GM19372 (cell line): ENCODE measurements around the gene MEA1.
A peak's percentile ranks its signal among the peaks of the same experiment; 100 is the strongest.
"Not testable (repeated sequence)": the region's sequence is repeated elsewhere in the genome, so short reads cannot be mapped to it uniquely, and the experiment has no call there.

ENCODE experiments used
- ATAC-seq: cut with Tn5 transposase; IDR thresholded peaks from one replicate; pipeline ENCODE4 v1.9.1; 2021; ENCODE audit warnings: mild to moderate bottlenecking, low read depth, moderate library complexity; ENCODE audit not compliant: unreplicated experiment

The MEA1 gene

DNA sequence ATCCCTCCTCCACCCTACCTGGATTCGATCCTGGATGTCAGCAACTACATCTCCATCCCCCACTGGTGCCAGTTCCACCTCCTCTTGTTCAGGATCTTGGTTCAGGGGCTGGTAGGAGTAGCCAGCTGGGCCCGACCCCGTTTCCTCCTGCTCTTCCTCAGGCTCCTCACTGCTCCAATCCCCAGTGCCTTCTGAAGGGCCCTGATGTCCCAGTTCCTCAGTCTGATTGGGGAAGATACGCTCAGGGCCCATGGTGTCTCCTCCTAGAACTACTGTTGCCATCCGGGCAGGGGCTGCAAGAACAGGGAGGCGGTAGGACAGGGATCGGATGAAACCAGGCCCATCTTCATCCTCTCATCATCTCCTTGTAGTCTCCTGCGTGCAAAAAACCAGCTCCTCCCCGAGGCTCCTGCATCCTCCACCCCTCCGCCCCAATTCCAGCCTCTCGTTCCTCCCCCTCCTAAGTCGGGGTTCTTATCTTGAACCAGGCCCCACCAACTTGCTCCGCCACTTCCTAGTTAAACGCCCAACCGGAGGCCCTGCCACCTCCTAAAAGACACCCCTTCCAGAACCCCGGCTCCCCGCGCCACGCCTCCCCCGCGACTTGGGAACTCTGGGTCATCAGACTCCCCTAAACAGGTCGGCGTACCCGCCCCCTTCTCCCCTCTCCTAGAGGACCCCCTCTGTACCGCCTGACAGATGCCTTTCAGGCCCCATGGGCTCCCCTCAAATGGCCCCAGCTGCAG is 476 bp downstream of the MEA1 start:
- no peak for ATAC-seq

DNA sequence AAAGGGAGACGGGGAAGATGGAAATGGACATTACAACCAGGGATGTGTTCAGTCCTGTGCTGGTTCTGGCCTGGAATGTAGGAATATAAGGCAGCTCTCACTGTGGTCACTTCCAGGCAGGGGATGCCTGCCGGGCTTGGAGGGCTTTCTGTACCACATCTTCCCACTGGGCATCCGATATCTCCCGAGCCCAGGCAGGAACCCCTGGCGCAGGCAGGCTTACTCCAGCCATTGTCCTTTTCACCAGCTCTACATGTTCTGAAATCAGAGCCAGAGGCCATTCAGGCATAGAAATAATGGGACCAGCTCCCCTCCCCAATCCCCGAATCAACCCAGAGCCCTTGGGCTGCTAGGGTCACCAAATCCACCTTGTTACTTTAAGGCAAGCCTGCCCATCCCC is 1.4 kb downstream of the MEA1 start:
- no peak for ATAC-seq

DNA sequence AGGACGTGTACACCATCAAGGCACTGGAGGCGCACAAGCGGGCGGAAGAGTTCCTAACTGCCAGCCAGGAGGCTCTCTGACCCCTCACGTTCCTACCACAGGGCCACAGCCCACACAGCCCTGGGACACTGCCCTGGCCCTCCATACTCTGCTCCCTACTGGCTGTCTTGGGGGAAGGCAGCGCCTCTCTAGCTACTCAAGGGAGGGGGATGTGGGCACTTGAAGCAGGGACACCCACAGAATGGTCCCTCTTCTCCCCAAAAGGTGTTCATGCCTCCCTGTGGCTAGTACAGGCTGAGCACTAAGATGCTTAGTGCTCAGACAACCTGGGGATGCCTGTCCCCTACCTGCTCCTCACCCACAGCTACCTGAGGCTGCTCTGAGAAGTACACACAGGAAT is 2.5 kb downstream of the MEA1 start:
- ATAC-seq, result no peak

DNA sequence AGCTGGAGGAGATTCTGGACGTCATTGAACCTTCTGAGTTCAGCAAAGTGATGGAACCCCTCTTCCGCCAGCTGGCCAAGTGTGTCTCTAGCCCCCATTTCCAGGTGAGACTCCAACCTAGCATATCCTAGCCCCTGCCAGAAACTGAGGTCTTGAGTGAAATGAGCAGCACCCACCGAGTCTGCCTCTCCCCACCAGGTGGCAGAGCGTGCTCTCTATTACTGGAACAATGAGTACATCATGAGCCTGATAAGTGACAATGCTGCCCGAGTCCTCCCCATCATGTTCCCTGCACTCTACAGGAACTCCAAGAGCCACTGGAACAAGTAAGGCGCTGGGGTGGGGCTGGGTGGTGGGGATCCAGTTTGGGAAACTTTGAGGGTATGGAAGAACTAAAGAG is 4.6 kb downstream of the MEA1 start:
- no peak for ATAC-seq

DNA sequence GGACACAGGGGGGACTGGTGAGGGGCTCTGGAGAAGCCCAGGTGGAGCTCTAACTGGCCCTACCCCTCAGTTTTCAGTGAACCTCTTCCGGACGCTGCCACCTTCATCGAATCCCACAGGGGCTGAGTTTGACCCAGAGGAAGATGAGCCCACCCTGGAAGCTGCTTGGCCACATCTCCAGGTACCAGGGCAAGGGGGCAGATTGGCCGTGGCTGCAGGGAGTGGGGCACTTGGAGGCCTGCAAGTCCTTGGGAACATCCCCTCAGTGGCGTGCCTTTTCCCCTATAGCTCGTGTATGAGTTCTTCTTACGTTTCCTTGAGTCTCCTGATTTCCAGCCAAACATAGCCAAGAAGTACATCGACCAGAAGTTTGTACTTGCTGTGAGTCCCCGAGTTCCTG is 6.6 kb downstream of the MEA1 start:
- no peak for ATAC-seq

DNA sequence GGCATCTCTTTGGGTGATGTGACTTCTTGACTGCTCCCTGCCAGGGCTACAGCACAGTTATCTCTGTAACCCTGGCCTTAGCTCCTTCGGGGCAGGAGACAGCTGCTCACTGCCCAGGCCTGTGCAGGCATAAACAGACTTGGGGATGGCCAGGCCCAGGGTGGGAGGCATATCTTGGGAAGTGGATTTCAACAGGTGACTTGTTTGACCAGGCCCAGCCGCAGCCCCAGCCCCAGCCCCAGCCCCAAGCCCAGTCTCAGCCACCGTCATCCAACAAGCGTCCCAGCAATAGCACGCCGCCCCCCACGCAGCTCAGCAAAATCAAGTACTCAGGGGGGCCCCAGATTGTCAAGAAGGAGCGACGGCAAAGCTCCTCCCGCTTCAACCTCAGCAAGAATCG is 7.5 kb downstream of the MEA1 start:
- ATAC-seq, result no peak

DNA sequence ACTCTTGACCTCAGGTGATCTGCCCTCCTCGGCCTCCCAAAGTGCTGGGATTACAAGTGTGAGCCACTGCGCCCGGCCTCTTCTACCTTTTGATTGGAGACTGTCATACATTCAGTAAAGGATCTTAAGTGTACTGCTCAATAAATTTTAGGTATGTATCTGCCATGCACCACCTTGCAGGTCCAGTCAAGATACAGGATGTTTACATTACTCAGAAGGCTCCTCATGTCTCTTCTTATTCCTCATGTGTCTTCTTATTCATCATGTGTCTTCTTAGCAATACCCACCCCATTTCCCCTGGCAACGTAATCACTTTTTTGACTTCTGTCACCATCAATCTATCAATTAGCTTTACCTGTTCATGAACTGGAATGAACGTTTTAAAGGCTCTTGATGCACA is 7.9 kb downstream of the MEA1 start:
- no peak for ATAC-seq

DNA sequence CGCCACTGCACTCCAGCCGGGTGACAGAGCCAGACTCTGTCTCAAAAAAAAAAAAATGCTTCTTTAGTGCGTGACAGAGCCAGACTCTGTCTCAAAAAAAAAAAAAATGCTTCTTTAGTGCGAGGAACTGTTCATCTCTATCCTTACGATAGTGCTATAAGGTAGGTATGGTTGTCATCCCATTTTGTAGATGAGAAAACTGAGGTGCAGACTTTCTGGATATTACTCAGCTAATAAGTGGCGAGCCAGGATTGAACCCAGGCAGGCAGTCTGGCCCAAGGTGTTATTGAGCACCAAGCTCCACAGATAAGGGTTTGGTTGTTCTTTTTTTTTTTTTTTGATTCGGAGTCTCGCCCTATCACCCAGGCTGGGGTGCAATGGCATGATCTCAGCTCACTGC is 11.9 kb downstream of the MEA1 start:
- no peak for ATAC-seq

DNA sequence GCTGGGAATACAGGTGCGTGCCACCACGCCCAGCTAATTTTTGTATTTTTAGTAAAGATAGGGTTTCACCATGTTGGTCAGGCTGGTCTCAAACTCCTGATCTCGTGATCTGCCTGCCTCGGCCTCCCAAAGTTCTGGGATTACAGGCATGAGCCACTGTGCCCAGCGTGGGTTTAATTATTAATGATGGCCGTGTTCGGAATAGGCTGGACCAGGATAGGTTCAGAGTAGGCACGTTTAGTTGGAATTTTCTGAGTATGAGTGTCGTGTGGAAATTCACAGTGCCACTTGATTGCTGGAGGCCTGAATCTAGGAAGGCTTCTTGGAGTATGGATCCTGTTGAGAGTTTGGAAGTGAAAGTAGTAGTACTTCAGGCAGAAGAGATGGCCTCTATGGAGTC is 15.5 kb downstream of the MEA1 start:
- ATAC-seq, result not testable (repeated sequence)

DNA sequence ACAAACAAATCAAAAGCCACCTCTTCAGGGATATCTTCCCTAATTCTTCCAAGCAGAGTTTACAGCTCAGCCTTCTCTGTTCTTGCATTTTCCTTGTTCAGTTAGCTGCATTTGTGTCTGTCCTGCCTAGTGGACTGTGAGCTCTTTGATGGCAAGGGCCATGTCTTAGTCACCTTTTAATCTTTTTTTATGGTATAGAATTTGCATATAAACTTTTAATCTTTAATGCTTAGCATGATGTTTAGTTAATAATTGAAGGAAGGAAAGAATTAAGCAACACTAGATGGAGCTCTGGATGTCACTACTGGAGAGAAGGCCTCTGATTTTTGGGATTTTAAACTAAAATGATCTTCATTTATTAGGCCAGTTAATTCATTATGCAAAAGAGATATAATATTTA is 17.2 kb downstream of the MEA1 start:
- ATAC-seq, result no peak

DNA sequence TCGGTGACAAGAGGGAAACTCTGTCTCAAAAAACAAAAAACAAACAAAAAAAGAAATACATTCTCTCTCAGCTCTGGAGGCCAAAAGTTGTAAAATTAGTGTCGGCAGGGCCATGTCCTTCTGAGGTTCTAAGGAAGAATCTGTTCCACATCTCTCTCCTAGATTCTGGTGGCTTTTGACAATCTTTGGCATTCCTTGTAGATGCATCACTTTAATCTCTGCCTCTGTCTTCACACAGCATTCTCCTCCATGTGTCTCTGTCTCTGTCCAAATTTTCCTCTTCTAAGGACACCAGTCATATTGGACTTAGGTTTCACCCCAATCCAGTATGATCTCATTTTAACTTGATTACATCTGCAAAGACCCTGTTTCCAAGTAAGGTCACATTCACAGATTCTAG is 20.3 kb downstream of the MEA1 start:
- no peak for ATAC-seq

DNA sequence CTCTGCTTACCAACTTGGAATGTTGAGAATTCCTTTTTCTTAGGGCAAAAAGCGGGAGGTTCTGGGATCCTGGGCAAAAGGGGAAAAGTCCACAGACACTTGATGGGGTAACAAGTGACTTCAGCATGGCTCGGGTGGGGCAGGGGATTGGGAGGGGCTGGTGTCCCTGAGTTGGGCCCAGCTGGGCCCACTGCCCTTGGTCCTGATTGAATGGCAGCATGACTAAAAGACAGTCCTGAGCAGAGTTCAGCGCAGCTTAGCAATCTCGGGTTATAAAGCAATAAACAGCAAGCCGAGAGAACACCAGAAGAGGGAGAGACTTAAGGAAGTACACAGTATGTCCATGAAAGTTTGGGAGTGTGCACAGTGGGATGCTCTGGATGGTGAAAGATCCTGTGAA is 23.8 kb downstream of the MEA1 start:
- no peak for ATAC-seq

DNA sequence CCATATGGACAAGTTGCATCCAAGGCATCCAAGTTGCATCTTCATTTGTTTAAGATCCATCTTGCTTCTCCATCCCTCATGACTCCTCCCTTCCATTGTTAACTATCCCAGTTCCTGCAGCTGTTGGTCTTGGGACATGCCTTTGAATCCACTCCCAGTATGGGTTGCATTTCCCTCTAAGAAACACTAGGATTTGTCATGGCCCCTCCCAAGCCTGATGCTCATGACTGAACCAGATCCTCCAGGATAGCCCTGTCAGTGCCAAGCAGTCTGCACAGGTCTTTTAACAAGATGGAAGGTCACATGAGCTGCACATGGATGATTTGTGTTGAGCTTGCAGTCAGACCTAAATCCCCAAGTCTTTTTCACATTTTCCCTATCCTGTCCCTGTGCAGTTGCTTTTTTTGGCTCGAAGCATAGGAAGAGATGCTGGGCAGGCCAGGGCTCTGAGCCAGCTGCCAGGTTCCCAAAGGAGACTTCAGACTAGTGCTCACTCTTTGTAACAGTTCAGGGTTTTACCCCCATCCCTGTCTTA is 25.2 kb downstream of the MEA1 start:
- ATAC-seq, result no peak

DNA sequence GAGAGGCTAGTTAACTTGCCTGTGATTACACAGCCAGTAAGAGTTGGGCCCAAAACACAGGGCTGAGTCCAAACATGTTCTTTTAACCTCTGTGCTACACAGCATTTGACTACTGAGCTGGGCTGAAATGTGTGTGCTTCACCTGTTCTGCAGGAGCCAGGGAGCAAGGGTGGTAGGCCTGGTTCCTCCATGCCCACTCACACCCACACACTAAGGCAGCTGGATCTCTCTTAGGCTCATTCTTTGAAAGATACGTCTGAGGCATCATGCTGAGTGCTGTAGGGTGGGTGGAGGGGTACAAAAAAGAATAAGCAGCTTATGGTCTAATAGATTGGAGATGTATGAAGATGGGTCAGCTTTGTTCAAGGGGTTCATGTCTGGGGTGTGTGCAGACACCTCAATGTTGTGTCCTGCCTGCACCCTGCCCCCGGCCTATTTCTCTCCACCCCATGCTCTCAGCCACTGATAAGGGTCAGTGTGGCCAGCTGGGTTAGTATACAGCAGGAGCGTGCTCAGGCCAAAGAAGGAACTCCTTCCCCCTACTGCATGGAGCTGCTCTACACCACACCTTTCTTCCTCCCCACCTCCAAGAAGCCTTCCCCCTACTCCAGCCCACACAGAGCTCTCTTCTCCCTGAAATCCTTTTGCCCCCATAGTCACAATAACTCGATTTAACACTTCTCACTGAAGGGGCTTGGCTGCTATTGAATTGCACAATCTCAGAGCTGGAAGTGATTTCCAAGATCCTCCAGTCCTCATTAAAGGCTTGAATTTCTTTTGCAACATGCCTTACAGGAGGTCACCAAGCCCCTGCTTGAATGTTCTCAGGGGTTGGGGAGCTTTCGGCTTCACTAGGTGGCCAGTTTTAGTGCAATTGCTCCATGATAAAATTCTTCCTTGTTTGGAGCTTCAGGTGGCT is 26.0 kb downstream of the MEA1 start:
- no peak for ATAC-seq

DNA sequence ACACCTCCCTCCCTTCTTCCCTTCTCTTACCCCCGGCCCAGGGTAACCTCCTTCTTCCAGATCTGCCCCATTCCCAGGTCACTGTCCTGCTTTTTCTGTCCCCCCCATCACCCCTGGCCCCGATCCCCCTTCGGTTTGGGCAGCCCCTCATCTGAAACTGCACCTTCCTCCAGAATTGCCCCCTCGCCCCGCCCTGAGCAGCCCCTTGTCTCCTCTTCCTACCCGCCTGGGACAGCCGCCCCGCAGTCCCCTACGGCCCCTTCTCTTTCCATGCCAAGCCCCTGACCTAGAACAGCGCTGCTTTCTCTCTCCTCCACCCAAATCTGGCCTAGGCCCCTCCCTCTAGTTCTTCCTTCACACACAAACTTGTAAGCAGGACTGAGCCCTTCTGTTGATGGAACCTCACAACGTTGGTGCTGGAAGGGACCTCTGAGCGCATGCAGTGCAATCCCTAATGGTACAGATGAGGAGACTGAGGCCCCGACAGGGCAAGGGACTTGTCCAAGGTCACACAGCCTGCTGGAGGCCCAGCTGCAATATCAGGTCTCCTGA is 28.7 kb downstream of the MEA1 start:
- ATAC-seq, result no peak

DNA sequence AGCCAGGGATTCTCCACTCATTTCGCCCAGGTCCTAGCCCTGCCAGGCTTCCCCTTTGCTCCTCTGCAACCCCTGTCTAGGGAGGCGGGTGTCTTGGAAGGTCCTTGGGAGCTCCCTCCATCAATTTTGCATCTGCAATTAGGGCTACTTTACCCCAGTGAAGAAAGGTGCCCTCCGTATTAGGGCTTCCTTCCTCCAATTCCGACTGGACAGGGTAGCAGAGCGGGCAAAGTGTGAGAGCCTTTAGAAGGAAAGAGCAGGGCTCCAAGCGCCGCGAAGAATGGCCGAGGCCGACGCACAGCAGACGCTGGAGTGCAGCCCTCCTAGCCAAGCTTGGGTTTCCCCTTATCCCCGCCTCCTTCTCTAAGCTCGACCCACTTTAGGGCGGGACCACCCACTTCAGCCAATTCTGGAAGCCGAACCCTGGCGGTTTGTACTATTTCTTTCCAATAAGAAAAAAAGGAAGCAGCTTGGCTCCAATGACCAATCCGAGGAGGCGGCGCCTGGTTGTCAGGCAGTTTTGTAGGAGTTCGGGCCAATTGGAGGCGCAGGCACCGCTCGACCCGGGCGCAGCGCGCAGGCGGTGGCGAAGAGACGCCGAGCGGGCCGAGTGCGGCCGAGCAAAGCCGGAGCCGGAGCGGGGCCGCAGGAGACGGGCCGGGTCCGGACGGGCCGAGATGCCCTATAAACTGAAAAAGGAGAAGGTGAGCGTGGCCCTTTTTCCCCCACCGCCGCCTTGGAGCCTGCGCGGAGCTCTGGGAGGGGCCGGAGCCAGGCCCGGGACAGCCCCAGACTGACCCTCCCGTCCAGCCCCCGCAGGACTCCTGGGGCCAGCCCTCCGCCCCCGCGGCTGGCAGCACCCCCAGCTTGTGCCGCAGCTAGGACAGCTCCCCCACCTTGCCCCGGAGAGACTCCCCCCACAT is 29.5 kb downstream of the MEA1 start, which contains the start of gene PPP2R5D:
TSS of gene PPP2R5D (plus strand) at position 570 of the 923 bp plus-strand sequence. CDS start at position 678, 108 bp downstream.
- ATAC-seq, result peak; percentile 91

DNA sequence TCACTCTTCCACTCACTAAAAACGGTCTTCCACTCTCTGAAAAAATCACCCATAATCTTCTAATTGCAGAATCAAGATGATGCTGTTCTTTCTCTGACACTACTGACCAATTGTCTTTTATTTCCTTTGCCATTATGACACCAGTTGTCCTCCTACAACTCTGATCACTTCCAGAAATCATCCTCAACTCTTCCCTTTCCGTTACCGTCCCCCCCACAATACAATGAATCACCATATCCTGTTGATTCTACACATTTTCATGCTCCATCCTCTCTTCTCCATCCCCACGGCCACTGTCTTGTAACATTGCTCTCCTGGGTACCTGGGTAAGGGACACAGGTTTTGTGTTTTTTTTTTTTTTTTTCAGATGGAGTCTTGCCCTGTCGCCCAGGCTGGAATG is 31.9 kb downstream of the MEA1 start:
- no peak for ATAC-seq

DNA sequence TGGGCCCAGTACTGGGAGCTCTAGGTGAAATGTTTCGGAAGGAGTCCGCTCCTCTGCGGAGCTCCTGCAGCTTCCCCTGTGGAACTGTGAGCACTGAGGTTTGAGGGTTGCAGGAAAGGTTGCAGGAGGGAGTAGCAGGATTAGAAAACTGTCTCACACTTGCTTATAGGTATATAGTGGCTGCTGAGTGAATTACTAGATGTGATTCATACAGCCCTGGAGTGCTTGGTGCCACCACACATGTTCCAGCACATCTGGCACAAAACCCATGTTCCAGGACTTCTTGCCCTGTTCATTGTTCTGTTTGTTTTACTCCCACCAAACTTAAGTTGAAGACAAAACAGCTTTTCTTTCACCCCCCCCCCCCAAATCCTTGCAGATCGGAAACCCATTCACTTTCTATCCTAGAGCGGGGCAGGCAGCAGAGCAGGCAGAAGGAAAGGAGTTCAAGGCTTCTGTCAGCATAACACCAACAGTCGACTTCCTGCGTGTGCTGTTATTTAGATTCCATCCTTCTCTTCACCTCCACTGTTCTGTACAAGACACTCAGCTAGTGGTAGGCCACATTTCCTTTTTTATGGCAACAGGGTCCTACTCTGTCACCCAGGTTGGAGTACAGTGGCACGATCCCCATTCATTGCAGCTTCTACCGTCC is 34.1 kb downstream of the MEA1 start:
- no peak for ATAC-seq

DNA sequence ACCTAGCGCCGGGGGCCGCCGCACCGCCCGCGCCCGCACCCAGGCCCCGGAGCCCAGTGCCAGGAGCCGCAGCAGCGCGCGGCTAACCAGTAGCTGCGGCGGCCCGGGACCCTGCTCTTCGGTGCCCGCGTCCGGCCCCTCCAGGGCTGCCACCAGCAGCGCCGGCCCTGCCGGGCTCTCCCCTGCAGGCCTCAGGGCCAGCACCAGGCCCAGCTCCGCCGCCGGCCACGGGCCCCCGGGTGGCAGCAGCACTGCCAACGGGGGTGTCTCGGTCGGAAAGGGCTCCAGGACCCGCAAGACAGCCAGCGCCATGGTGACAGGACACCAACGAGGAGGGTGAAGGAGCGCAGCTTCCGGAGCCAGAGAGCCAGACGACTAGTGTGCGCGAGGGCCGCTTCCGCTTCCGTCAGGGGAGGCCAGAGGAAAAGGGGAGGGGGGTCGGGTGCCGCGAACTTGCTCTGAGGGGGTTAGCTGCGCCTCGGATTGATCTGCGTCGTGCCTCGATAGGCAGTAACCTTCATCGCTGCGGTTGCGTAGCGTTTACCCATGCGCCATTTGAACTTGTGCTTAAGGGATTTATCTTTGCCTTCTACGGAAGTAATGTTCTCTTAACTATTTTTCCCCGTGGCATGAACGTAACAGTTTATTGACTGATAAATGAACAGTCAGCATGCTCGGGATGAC is 34.8 kb downstream of the MEA1 start, which contains the start of gene PEX6:
TSS of gene PEX6 (minus strand) at position 343 of the 684 bp plus-strand sequence. CDS start at position 312, 31 bp downstream.
- peak; percentile 92 for ATAC-seq
